ENCODE results near the gene LCN15. TPM values are rescaled to one million over a fixed set of nuclear protein-coding genes. Genes with fewer than 3 reads are reported as not detected.

The LCN15 gene
- polyA plus RNA-seq, 1 donor from 2014 or later: not detected

DNA sequence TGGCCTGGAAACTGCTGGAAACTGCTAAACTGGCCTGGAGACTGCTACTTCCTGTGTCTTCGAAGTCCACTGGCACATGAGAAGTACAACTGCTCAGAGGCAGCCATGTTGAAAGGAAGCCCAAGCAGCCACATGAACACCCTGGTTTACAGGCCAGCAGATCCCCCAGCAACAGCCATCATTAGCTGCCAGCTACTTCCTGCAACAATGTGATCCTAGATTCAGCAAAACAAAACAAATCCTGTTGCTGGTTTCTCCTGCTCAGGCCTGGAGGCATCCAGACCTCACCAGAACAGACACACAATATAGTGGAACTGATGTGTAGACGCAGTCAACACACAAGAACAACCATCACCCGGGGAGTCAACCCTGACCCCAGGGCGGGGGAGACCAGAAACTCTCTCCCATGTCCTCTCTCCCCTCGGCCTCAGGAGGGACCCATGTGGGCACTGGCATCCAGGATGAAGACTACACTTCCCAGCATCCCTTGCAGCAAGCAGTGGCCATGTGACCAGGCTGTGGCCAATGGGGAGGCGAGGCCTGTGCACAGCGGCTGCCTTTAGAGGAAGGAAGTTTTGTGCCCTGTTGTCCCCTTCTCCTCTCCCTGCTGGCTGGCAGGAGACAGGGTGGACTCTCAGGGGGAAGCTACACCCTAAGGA, 9.2 kb upstream of the LCN15 start:
- H3K27me3 ChIP-seq (ENCODE audit: insufficient read depth, low read depth, low read length): no peaks in the 10 kb centered on the region
- no peaks in the 10 kb centered on the region for H4K20me1 ChIP-seq (ENCODE audit: insufficient read depth)
- H3K9me3 ChIP-seq (ENCODE audit: low read length): no peaks in the 10 kb centered on the region
- TF ChIP-seq TAF1 (IDR thresholded peaks at IDR 0.05; ENCODE audit: low read depth) (no peak), SMC3 (conservative IDR thresholded peaks at IDR 0.05; ENCODE audit: poor library complexity) (no peak), MXI1 (conservative IDR thresholded peaks at IDR 0.05; ENCODE audit: poor library complexity, severe bottlenecking) (no peak), EP300 (conservative IDR thresholded peaks at IDR 0.05; ENCODE audit: poor library complexity, severe bottlenecking) (no peak), RAD21 (conservative IDR thresholded peaks at IDR 0.05) (no peak), EZH2 (IDR thresholded peaks at IDR 0.05; ENCODE audit: borderline replicate concordance, insufficient read depth, low read length, poor library complexity, severe bottlenecking) (no peak), POLR2AphosphoS5 (IDR thresholded peaks at IDR 0.05) (no peak)
- TF ChIP-seq, protein P1, sequence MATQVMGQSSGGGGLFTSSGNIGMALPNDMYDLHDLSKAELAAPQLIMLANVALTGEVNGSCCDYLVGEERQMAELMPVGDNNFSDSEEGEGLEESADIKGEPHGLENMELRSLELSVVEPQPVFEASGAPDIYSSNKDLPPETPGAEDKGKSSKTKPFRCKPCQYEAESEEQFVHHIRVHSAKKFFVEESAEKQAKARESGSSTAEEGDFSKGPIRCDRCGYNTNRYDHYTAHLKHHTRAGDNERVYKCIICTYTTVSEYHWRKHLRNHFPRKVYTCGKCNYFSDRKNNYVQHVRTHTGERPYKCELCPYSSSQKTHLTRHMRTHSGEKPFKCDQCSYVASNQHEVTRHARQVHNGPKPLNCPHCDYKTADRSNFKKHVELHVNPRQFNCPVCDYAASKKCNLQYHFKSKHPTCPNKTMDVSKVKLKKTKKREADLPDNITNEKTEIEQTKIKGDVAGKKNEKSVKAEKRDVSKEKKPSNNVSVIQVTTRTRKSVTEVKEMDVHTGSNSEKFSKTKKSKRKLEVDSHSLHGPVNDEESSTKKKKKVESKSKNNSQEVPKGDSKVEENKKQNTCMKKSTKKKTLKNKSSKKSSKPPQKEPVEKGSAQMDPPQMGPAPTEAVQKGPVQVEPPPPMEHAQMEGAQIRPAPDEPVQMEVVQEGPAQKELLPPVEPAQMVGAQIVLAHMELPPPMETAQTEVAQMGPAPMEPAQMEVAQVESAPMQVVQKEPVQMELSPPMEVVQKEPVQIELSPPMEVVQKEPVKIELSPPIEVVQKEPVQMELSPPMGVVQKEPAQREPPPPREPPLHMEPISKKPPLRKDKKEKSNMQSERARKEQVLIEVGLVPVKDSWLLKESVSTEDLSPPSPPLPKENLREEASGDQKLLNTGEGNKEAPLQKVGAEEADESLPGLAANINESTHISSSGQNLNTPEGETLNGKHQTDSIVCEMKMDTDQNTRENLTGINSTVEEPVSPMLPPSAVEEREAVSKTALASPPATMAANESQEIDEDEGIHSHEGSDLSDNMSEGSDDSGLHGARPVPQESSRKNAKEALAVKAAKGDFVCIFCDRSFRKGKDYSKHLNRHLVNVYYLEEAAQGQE (IDR thresholded peaks at IDR 0.05; ENCODE audit: borderline replicate concordance): no peak
- TF ChIP-seq, protein P2, sequence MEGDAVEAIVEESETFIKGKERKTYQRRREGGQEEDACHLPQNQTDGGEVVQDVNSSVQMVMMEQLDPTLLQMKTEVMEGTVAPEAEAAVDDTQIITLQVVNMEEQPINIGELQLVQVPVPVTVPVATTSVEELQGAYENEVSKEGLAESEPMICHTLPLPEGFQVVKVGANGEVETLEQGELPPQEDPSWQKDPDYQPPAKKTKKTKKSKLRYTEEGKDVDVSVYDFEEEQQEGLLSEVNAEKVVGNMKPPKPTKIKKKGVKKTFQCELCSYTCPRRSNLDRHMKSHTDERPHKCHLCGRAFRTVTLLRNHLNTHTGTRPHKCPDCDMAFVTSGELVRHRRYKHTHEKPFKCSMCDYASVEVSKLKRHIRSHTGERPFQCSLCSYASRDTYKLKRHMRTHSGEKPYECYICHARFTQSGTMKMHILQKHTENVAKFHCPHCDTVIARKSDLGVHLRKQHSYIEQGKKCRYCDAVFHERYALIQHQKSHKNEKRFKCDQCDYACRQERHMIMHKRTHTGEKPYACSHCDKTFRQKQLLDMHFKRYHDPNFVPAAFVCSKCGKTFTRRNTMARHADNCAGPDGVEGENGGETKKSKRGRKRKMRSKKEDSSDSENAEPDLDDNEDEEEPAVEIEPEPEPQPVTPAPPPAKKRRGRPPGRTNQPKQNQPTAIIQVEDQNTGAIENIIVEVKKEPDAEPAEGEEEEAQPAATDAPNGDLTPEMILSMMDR (IDR thresholded peaks at IDR 0.05; ENCODE audit: poor library complexity, severe bottlenecking): no peak
- no peaks in the 10 kb centered on the region for H3K9me2 ChIP-seq (ENCODE audit: insufficient read depth, low read length)
- H2AFZ ChIP-seq (ENCODE audit: low read depth, low read length): no peak overlapping the region
- H3K4me3 ChIP-seq (ENCODE audit: low read length): no peak overlapping the region
- no peaks in the 10 kb centered on the region for H3K36me3 ChIP-seq (ENCODE audit: insufficient read depth, low read length)
- H3K9ac ChIP-seq (ENCODE audit: low read length): no peak overlapping the region
- no peak overlapping the region for H3K27ac ChIP-seq (ENCODE audit: low read length)
- H3K79me2 ChIP-seq (replicated peaks; ENCODE audit: insufficient read depth, low read length): no peaks in the 10 kb centered on the region
- H3F3A ChIP-seq (ENCODE audit: insufficient read depth, low read length, poor library complexity, severe bottlenecking): no peaks in the 10 kb centered on the region
- no peak overlapping the region for H3K4me2 ChIP-seq (ENCODE audit: low read length)

DNA sequence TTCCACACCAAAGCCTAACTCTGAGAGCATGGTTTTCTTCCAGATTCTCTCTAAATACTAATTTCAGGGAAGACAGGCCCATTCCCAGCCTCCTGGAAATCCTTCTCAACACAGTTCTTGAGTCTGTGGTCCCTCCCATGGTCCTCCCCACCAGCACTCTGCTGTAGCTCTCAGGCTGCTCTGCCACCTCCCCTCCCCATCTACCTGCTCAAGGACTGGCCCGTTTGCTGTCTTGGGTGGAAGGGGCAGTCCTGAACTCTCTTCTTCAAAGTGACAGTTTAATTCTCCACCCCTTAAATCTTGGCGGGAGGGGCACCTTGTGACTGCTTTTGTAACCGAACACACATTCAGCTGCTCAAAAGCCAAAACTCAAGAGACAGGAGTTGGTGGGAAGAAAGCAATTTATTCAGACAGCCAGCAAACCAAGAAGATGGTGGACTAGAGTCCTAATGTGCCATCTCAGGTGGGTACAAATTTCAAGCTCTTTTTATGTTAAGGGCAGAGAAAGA, 7.6 kb upstream of the LCN15 start:
- Histone ChIP-seq H3K9me3 (ENCODE audit: low read length) (no peaks in the 10 kb centered on the region), H3F3A (ENCODE audit: insufficient read depth, low read length, poor library complexity, severe bottlenecking) (no peaks in the 10 kb centered on the region), H2AFZ (ENCODE audit: low read depth, low read length) (no peak overlapping the region), H3K79me2 (replicated peaks; ENCODE audit: insufficient read depth, low read length) (no peaks in the 10 kb centered on the region), H3K4me3 (ENCODE audit: low read length) (no peak overlapping the region), H3K9ac (ENCODE audit: low read length) (no peak overlapping the region), H3K9me2 (ENCODE audit: insufficient read depth, low read length) (no peaks in the 10 kb centered on the region), H3K27me3 (ENCODE audit: insufficient read depth, low read depth, low read length) (no peaks in the 10 kb centered on the region), H3K36me3 (ENCODE audit: insufficient read depth, low read length) (no peaks in the 10 kb centered on the region), H3K27ac (ENCODE audit: low read length) (no peak overlapping the region), H4K20me1 (ENCODE audit: insufficient read depth) (no peaks in the 10 kb centered on the region), H3K4me2 (ENCODE audit: low read length) (no peak overlapping the region)
- TF ChIP-seq, protein P2 (IDR thresholded peaks at IDR 0.05; ENCODE audit: poor library complexity, severe bottlenecking): no peak
- TF ChIP-seq MXI1 (conservative IDR thresholded peaks at IDR 0.05; ENCODE audit: poor library complexity, severe bottlenecking): no peak
- TF ChIP-seq EP300 (conservative IDR thresholded peaks at IDR 0.05; ENCODE audit: poor library complexity, severe bottlenecking): no peak
- TF ChIP-seq RAD21 (conservative IDR thresholded peaks at IDR 0.05): no peak
- TF ChIP-seq SMC3 (conservative IDR thresholded peaks at IDR 0.05; ENCODE audit: poor library complexity): no peak
- TF ChIP-seq POLR2AphosphoS5 (IDR thresholded peaks at IDR 0.05): no peak
- no peak for TF ChIP-seq TAF1 (IDR thresholded peaks at IDR 0.05; ENCODE audit: low read depth)
- TF ChIP-seq, protein P1 (IDR thresholded peaks at IDR 0.05; ENCODE audit: borderline replicate concordance): no peak
